Tongue (tissue), 2 donors: ENCODE measurements around the gene KLF6. TPM values are rescaled to one million over a fixed set of nuclear protein-coding genes. Genes with fewer than 3 reads are reported as not detected.

ENCODE experiments used
- DNase-seq: peaks from one replicate; pipeline ENCODE4 v3.0.0-alpha.2; 2015
- total RNA-seq: library from RNA; depleted of rRNA; stranded (reverse); fragments of >200 nt; gene quantifications from one replicate; pipeline ENCODE4 v1.2.3, GENCODE V29; 2014

Gene KLF6
- total RNA-seq, 1 donor from 2014 or later = 93.0 TPM

DNA sequence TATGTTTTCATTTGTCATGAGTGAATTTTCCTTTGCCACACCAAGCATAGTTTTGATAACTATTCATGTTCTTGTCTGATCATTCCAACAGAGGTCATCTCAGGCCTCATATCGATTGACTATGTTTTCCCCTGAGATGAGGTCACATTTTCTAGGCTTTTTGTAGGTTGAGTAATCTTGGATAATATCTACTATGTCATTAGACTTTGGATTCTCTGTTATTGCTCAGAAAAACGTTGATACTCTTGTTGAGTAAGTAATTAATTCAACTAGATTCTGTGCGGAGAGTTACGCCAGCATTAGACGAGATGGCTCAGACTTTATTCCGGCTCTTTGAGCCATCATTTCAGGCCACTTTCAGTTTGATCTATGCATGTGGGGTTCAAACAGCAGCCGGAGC is 57.7 kb downstream of the KLF6 start:
- DNase-seq = no peak
